Upper lobe of left lung (tissue), 6 donors: Measurements from ENCODE around the gene OR10AD1. TPM values are rescaled to one million over a fixed set of nuclear protein-coding genes. Genes with fewer than 3 reads are reported as not detected.

Source experiments
- ATAC-seq, 2 donors: fragments of 200-7000 bp; cut with Tn5 transposase; one replicate each; pipeline ENCODE4 v1.9.1; 2022; ENCODE audit warnings: mild to moderate bottlenecking in 2 of 2, moderate library complexity in 2 of 2; ENCODE audit not compliant: low FRiP score in 2 of 2
- DNase-seq, 2 donors: peaks; one replicate each; pipeline ENCODE4 v3.0.0-alpha.2; 2019 to 2020
- H3K27ac ChIP-seq, 4 donors: fragments of 200-600 bp; sonication (generic); one replicate each; pipeline ENCODE4 v1.5.1; 2016 to 2019
- H3K27me3 ChIP-seq, 4 donors: fragments of 200-600 bp; sonication (generic); one replicate each; pipeline ENCODE4 v1.5.1; 2017 to 2019
- H3K36me3 ChIP-seq, 4 donors: fragments of 200-600 bp; sonication (generic); one replicate each; pipeline ENCODE4 v1.5.1; 2016 to 2019
- H3K4me1 ChIP-seq, 4 donors: fragments of 200-600 bp; sonication (generic); one replicate each; pipeline ENCODE4 v1.5.1; 2018 to 2019
- H3K4me3 ChIP-seq, 4 donors: fragments of 200-600 bp; sonication (generic); one replicate each; pipeline ENCODE4 v1.5.1; 2017 to 2019; ENCODE audit warnings: mild to moderate bottlenecking in 2 of 4, moderate library complexity in 1 of 4
- H3K9me3 ChIP-seq, 4 donors: fragments of 200-600 bp; sonication (generic); one replicate each; pipeline ENCODE4 v1.5.1; 2018 to 2019
- CTCF ChIP-seq, 6 experiments: fragments of 450-650 bp in 4 of 6; fragments of 200-600 bp in 2 of 6; sonication (generic) in 2 of 6; IDR thresholded peaks; one replicate each; pipeline ENCODE4 v1.5.1; 2016 to 2019; ENCODE audit warnings: antibody characterized with exemption in 6 of 6
- EP300 ChIP-seq, 4 donors: sonication (generic); formaldehyde crosslinking; IDR thresholded peaks; one replicate each; pipeline ENCODE4 v1.5.1; 2017; ENCODE audit warnings: antibody characterized with exemption in 4 of 4, control low read depth in 2 of 4
- POLR2A ChIP-seq, 4 donors: fragments of 450-650 bp; IDR thresholded peaks; one replicate each; pipeline ENCODE4 v1.5.1; 2016 to 2017; ENCODE audit warnings: antibody characterized with exemption in 4 of 4, mild to moderate bottlenecking in 2 of 4
- POLR2AphosphoS5 ChIP-seq, 2 donors: sonication (generic); formaldehyde crosslinking; IDR thresholded peaks; one replicate each; pipeline ENCODE4 v1.5.1; 2017; ENCODE audit warnings: antibody characterized with exemption in 2 of 2
- WGBS, 2 donors: methylation state at CpG; one replicate each; pipeline ENCODE4 v1.1.5; 2017 to 2018; 5-methylcytosine and 5-hydroxymethylcytosine counted together
- total RNA-seq, 6 donors: library from RNA; depleted of rRNA in 4 of 6; stranded (reverse); fragments of >200 nt in 4 of 6; gene quantifications; one replicate each; pipeline versions ENCODE4 v1.1.0 to v1.2.1, GENCODE V29; 2016 to 2021
- donor health status: DM: no; HTN: no; CAD: no; lungs with moderate emphysema.
- donor health status: DM: no; HTN: yes; CAD: no; lungs with severe emphysema.

OR10AD1 gene
- total RNA-seq, 6 donors from 2014 or later = not detected

DNA sequence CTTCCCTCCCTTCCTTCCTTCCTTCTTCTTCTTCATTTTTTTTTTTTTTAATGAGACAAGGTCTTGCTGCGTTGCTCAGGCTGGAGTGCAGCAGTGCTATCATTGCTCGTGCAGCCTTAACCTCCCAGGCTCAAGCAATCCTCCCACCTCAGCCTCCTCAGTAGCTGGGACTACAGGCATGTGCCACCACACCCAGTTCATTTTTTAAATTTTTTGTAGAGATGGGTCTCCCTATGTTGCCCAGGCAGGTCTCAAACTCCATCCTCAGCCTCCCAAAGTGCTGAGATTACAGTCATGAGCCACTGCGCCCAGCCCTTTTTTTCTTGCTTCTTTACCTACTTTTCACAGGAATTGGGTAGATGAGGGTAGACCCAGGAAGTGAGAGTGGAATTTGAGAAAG, 1.6 kb downstream of the OR10AD1 start:
- peaks cover 0 to 5% (median 1%) of the 10 kb centered on the region in 4 donors for H3K36me3 ChIP-seq
- peaks cover 0 to 3% (median 2%) of the 10 kb centered on the region in 4 donors for H3K9me3 ChIP-seq
- WGBS, 2 donors = 82 to 91% methylated on average over 3 of the region's 3 CpGs
- DNase-seq (no peak), ATAC-seq (no peak)
- H3K4me3 ChIP-seq = no peak overlapping the region
- peak overlapping the region in 2 of 4 donors; percentile 96 to 98 for H3K27ac ChIP-seq
- TF ChIP-seq EP300 (IDR thresholded peaks at IDR 0.05) (no peak), CTCF (IDR thresholded peaks at IDR 0.05) (no peak), POLR2A (IDR thresholded peaks at IDR 0.05) (no peak), POLR2AphosphoS5 (IDR thresholded peaks at IDR 0.05) (no peak)
- H3K27me3 ChIP-seq = no peaks in the 10 kb centered on the region
- H3K4me1 ChIP-seq = peaks cover 25 to 37% (median 27%) of the 10 kb centered on the region in 4 donors

DNA sequence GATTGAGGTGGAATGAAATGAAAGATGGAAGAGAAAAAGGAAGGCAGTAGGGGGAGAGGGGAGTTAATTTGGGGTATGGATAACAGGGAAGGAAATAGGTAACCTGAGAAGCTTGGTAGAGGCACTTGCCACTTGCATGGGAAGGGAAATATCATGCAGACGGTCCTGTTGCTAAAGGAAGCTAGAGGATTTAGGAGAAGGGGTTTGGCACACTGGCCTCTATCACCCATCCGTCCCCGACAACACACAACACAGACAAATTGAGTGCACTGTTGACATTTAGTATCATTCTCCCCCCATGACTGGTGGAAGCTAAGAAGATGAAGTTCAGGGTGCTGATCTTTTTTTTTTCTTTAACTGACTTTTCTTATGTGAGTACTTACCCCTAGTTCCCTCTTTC, 2.0 kb downstream of the OR10AD1 start:
- peaks cover 25 to 37% (median 27%) of the 10 kb centered on the region in 4 donors for H3K4me1 ChIP-seq
- ATAC-seq (no peak), DNase-seq (no peak)
- H3K4me3 ChIP-seq = no peak overlapping the region
- H3K36me3 ChIP-seq = peaks cover 0 to 5% (median 1%) of the 10 kb centered on the region in 4 donors
- H3K9me3 ChIP-seq = no peaks in the 10 kb centered on the region
- TF ChIP-seq CTCF (IDR thresholded peaks at IDR 0.05) = no peak
- no peak for TF ChIP-seq POLR2A (IDR thresholded peaks at IDR 0.05)
- no peak for TF ChIP-seq EP300 (IDR thresholded peaks at IDR 0.05)
- no peak for TF ChIP-seq POLR2AphosphoS5 (IDR thresholded peaks at IDR 0.05)
- no peaks in the 10 kb centered on the region for H3K27me3 ChIP-seq
- H3K27ac ChIP-seq = peak overlapping the region; percentile 96 to 100 (median 97)
- 70 to 74% methylated on average over 3 of the region's 3 CpGs for whole genome bisulfite sequencing, 2 donors

GRCh38 chr12:48199774-48200221, 3.3 kb downstream of the OR10AD1 start:
- no peak for ATAC-seq

DNA sequence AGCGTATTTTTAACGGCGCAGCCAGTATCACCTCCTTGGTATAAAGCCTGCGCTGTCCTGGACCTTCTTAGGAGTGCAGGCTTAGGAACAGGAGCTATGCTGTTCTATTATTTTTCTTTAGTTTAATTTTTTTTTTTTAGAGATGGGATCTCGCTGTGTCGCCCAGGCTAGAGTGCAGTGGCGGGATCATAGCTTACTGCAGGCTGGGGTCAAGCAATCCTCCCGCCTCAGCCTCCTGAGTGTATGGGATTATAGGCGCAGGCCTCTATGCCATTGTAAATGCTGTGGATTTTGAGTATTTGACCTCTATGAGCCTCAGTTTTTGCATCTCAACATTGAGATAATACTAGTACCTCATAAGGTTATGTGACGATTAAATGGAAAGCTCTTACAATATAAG, 4.1 kb downstream of the OR10AD1 start:
- Histone ChIP-seq H3K27ac (peak overlapping the region; percentile 96 to 100 (median 97)), H3K9me3 (no peaks in the 10 kb centered on the region), H3K27me3 (no peaks in the 10 kb centered on the region), H3K4me1 (peaks cover 28 to 41% (median 30%) of the 10 kb centered on the region in 4 donors), H3K36me3 (no peaks in the 10 kb centered on the region), H3K4me3 (peak overlapping the region; percentile 58 to 75 (median 68))
- no peak for TF ChIP-seq CTCF (IDR thresholded peaks at IDR 0.05)
- TF ChIP-seq EP300 (IDR thresholded peaks at IDR 0.05) = no peak
- TF ChIP-seq POLR2AphosphoS5 (IDR thresholded peaks at IDR 0.05) = no peak
- no peak for TF ChIP-seq POLR2A (IDR thresholded peaks at IDR 0.05)
- no peak for ATAC-seq
- WGBS, 2 donors = 58% methylated on average over 10 of the region's 10 CpGs
- no peak for DNase-seq

More at GRCh38 chr12:48199774-48200221, 3.3 kb downstream of the OR10AD1 start:
- Histone ChIP-seq H3K27me3 (no peaks in the 10 kb centered on the region), H3K4me3 (peak overlapping the region in 2 of 4 donors; percentile 58 to 75), H3K36me3 (peaks cover 0 to 3% (median 1%) of the 10 kb centered on the region in 4 donors), H3K4me1 (peaks cover 25 to 37% (median 27%) of the 10 kb centered on the region in 4 donors), H3K9me3 (no peaks in the 10 kb centered on the region), H3K27ac (peak overlapping the region; percentile 96 to 100 (median 97))
- peak in 1 of 4 donors; percentile 54 for TF ChIP-seq EP300 (IDR thresholded peaks at IDR 0.05)
- peak in 1 of 4 donors; percentile 30 for TF ChIP-seq POLR2A (IDR thresholded peaks at IDR 0.05)
- TF ChIP-seq POLR2AphosphoS5 (IDR thresholded peaks at IDR 0.05) = peak in 1 of 2 donors; percentile 6
- TF ChIP-seq CTCF (IDR thresholded peaks at IDR 0.05) = no peak
- DNase-seq = peak in 1 of 2 donors; percentile 55
- 22 to 58% methylated on average over 3 of the region's 3 CpGs for WGBS, 2 donors

DNA sequence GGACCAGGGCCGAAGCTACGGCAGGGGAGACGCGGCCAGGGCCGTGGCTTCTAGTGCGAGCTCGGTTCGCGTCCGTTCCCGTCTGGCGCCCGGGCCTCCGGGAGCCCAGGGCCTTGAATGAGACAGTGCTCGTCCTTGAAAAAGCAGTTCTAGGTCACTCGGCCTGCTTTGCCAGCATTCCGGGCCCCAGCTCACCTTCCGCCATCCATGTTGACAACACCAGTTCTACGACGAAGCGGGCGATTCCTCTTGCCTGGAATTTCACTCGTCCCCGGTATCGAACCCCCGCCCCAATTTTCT, 4.5 kb downstream of the OR10AD1 start:
- TF ChIP-seq CTCF (IDR thresholded peaks at IDR 0.05) = no peak
- no peak for TF ChIP-seq POLR2A (IDR thresholded peaks at IDR 0.05)
- no peak for TF ChIP-seq POLR2AphosphoS5 (IDR thresholded peaks at IDR 0.05)
- TF ChIP-seq EP300 (IDR thresholded peaks at IDR 0.05) = no peak
- no peaks in the 10 kb centered on the region for H3K9me3 ChIP-seq
- H3K4me1 ChIP-seq = peaks cover 29 to 42% (median 31%) of the 10 kb centered on the region in 4 donors
- peak; percentile 13 to 63 for ATAC-seq
- peak overlapping the region; percentile 96 to 100 (median 97) for H3K27ac ChIP-seq
- 11 to 14% methylated on average over 14 to 26 of the region's 26 CpGs for WGBS, 2 donors
- peak overlapping the region; percentile 58 to 75 (median 68) for H3K4me3 ChIP-seq
- H3K36me3 ChIP-seq = no peaks in the 10 kb centered on the region
- no peaks in the 10 kb centered on the region for H3K27me3 ChIP-seq
- DNase-seq = peak; percentile 38 to 91
